Prostate gland (tissue), 2 donors: Measurements from ENCODE around the gene DEPDC4.

ENCODE experiments used
- CTCF ChIP-seq, 4 experiments: fragments of 200-600 bp in 2 of 4; fragments of 450-650 bp in 2 of 4; sonication (generic) in 2 of 4; IDR thresholded peaks; 1 replicate in 3 of 4; 2 replicates in 1 of 4; pipeline ENCODE4 v1.5.1; 2016 to 2019; ENCODE audit warnings: antibody characterized with exemption in 4 of 4, mild to moderate bottlenecking in 2 of 4, moderate library complexity in 2 of 4
- POLR2A ChIP-seq: fragments of 450-650 bp; IDR thresholded peaks from one replicate; pipeline ENCODE4 v1.6.1; 2016; ENCODE audit warnings: antibody characterized with exemption, mild to moderate bottlenecking
- POLR2AphosphoS5 ChIP-seq: sonication (generic); formaldehyde crosslinking; IDR thresholded peaks from one replicate; pipeline ENCODE4 v1.6.1; 2017; ENCODE audit warnings: antibody characterized with exemption

DNA sequence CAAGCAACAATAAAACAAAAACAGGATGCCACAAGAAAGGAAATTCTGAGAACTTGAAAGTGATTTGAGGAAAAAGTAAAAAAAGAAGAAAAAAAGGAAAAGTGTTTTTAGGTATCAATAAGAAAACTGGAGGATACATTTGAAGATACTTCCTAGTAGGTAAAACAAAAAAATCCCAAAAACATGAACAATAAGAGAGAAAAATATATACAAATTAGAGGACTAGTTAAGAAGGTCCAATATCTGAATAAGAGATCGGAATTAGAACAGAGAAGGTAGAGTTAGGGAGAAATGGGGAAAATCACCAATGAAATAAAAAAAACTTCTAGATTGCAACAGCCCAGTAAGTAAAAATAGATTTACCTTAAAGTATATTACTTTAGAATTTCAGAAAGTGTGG is 8.8 kb downstream of the DEPDC4 start:
- TF ChIP-seq POLR2AphosphoS5 (no peak), CTCF (IDR thresholded peaks at IDR 0.05) (no peak), POLR2A (no peak)
